ENCODE data around the gene OTUB1. TPM values are rescaled to one million over a fixed set of nuclear protein-coding genes. Genes with fewer than 3 reads are reported as not detected.
A peak's percentile ranks its signal among the peaks of the same experiment; 100 is the strongest.

Gene OTUB1
- total RNA-seq, 1 experiment from 2014 or later: 96.9 TPM

DNA sequence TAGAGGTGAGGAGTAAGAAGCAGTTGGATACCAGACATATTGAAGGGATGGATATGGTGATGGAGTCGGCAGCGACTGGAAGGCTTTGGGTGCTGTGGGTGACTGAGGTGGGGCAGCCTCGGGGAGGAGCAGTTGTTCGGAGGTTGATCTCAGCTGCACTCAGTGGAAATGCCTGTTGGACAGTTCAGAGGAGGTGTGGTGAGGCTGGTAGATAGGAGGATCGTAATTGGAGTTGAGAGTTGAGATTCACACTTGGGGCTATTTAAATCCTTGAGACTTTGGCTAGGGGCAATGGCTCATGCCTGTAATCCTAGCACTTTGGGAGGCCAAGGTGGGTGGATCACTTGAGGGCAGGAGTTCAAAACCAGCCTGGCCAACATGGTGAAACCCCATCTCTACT is 6.9 kb downstream of the OTUB1 start:
- CTCF ChIA-PET: no interaction called here
- peaks cover 60% of the 10 kb centered on the region for H3K36me3 Mint-ChIP-seq (ENCODE audit: insufficient read depth, unreplicated experiment)
- no peaks in the 10 kb centered on the region for H3K27me3 Mint-ChIP-seq (ENCODE audit: unreplicated experiment)
- H3K4me3 Mint-ChIP-seq (ENCODE audit: low read depth, unreplicated experiment): no peak overlapping the region
- H3K9me3 Mint-ChIP-seq (ENCODE audit: low read depth, unreplicated experiment): no peaks in the 10 kb centered on the region
- BruUV-seq (replicated peaks): no TSS peak
- DNase-seq: no peak
- no peak overlapping the region for H3K27ac Mint-ChIP-seq (ENCODE audit: unreplicated experiment)
- TF ChIP-seq, protein P1, sequence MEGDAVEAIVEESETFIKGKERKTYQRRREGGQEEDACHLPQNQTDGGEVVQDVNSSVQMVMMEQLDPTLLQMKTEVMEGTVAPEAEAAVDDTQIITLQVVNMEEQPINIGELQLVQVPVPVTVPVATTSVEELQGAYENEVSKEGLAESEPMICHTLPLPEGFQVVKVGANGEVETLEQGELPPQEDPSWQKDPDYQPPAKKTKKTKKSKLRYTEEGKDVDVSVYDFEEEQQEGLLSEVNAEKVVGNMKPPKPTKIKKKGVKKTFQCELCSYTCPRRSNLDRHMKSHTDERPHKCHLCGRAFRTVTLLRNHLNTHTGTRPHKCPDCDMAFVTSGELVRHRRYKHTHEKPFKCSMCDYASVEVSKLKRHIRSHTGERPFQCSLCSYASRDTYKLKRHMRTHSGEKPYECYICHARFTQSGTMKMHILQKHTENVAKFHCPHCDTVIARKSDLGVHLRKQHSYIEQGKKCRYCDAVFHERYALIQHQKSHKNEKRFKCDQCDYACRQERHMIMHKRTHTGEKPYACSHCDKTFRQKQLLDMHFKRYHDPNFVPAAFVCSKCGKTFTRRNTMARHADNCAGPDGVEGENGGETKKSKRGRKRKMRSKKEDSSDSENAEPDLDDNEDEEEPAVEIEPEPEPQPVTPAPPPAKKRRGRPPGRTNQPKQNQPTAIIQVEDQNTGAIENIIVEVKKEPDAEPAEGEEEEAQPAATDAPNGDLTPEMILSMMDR (IDR thresholded peaks at IDR 0.05; ENCODE audit: unreplicated experiment): no peak
- intact Hi-C loops (cut with micrococcal nuclease; ENCODE audit: unreplicated experiment): no loop called here
- H3K4me1 Mint-ChIP-seq (ENCODE audit: low read depth, unreplicated experiment): peaks cover 4% of the 10 kb centered on the region

- Mint-ChIP-seq H3K9me3 (ENCODE audit: low read depth, unreplicated experiment) (no peaks in the 10 kb centered on the region), H3K36me3 (ENCODE audit: insufficient read depth, unreplicated experiment) (peaks cover 58% of the 10 kb centered on the region), H3K27me3 (ENCODE audit: unreplicated experiment) (no peaks in the 10 kb centered on the region), H3K4me3 (ENCODE audit: low read depth, unreplicated experiment) (peak overlapping the region; percentile 4), H3K27ac (ENCODE audit: unreplicated experiment) (no peak overlapping the region), H3K4me1 (ENCODE audit: low read depth, unreplicated experiment) (no peaks in the 10 kb centered on the region)
- CTCF ChIA-PET: interaction anchor here (0.6 to 0.7 kb wide), 2 partner anchors 67 to 194 kb away, joined by 3 to 5 read pairs; no protein-coding TSS in a partner anchor
- BruUV-seq (replicated peaks): no TSS peak
- intact Hi-C loops (cut with micrococcal nuclease; ENCODE audit: unreplicated experiment): no loop called here
- TF ChIP-seq, protein P1 (IDR thresholded peaks at IDR 0.05; ENCODE audit: unreplicated experiment): no peak
- DNase-seq: no peak
These were observed 7.8 kb downstream of the OTUB1 start for GRCh38 chr11:63993993-63994392.

- H3K27me3 Mint-ChIP-seq (ENCODE audit: unreplicated experiment): no peaks in the 10 kb centered on the region
- H3K27ac Mint-ChIP-seq (ENCODE audit: unreplicated experiment): no peak overlapping the region
- TF ChIP-seq, protein P1 (IDR thresholded peaks at IDR 0.05; ENCODE audit: unreplicated experiment): no peak
- no peak overlapping the region for H3K4me3 Mint-ChIP-seq (ENCODE audit: low read depth, unreplicated experiment)
- H3K36me3 Mint-ChIP-seq (ENCODE audit: insufficient read depth, unreplicated experiment): peaks cover 51% of the 10 kb centered on the region
- intact Hi-C loops (cut with micrococcal nuclease; ENCODE audit: unreplicated experiment): no loop called here
- no peak for DNase-seq
- no peaks in the 10 kb centered on the region for H3K9me3 Mint-ChIP-seq (ENCODE audit: low read depth, unreplicated experiment)
- BruUV-seq (replicated peaks): no TSS peak
- CTCF ChIA-PET: no interaction called here
- no peaks in the 10 kb centered on the region for H3K4me1 Mint-ChIP-seq (ENCODE audit: low read depth, unreplicated experiment)
These were observed 10.3 kb downstream of the OTUB1 start for GRCh38 chr11:63996512-63996911.

- Mint-ChIP-seq H3K9me3 (ENCODE audit: low read depth, unreplicated experiment) (no peaks in the 10 kb centered on the region), H3K27ac (ENCODE audit: unreplicated experiment) (no peak overlapping the region), H3K4me1 (ENCODE audit: low read depth, unreplicated experiment) (no peaks in the 10 kb centered on the region), H3K27me3 (ENCODE audit: unreplicated experiment) (no peaks in the 10 kb centered on the region), H3K4me3 (ENCODE audit: low read depth, unreplicated experiment) (no peak overlapping the region), H3K36me3 (ENCODE audit: insufficient read depth, unreplicated experiment) (peaks cover 51% of the 10 kb centered on the region)
- DNase-seq: no peak
- intact Hi-C loops (cut with micrococcal nuclease; ENCODE audit: unreplicated experiment): no loop called here
- BruUV-seq (replicated peaks): TSS peak; percentile 68
- CTCF ChIA-PET: no interaction called here
- TF ChIP-seq, protein P1 (IDR thresholded peaks at IDR 0.05; ENCODE audit: unreplicated experiment): no peak
These were observed 11.0 kb downstream of the OTUB1 start for GRCh38 chr11:63997104-63997700.

All from Calu3 (cell line).